D721Med (cell line): ENCODE measurements around the gene ANO4.

ENCODE experiments used
- DNase-seq: peaks from one replicate; pipeline ENCODE4 v3.0.0; 2011; ENCODE audit warnings: low spot score; ENCODE audit not compliant: insufficient read length
- FAIRE-seq: peaks from 2 replicates; lab custom pipeline; 2011; peaks lifted over from hg19 to GRCh38; lab: Jason Lieb, UNC
- CTCF ChIP-seq: IDR thresholded peaks from 2 replicates; pipeline ENCODE4 v1.5.1; 2012; ENCODE audit warnings: mild to moderate bottlenecking, control low read depth; ENCODE audit not compliant: insufficient read depth; ENCODE audit errors: missing control alignments

Gene ANO4

GRCh38 chr12:100967189-100967588 is 172.6 kb downstream of the ANO4 start:
- no peak for DNase-seq
- TF ChIP-seq CTCF, result no peak
- no peak for FAIRE-seq

DNA sequence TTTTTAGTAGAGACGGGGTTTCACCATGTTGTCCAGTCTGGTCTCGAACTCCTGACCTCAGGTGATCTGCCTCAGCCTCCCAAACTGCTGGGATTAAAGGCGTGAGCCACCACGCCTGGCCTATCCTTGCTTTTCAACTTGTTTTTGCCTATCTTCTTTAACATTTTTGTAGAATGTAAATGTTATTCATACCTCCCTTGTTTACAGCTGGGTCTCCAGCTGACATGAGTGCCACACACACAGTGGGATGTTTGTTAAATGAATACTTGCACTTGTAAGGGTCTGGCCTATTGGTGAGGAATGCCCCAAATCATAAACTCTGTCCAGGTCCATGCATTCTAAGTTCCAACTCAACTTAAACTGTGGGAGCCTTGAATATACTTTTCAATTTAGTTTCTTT is 176.3 kb downstream of the ANO4 start:
- no peak for TF ChIP-seq CTCF
- DNase-seq, result no peak
- FAIRE-seq, result no peak

DNA sequence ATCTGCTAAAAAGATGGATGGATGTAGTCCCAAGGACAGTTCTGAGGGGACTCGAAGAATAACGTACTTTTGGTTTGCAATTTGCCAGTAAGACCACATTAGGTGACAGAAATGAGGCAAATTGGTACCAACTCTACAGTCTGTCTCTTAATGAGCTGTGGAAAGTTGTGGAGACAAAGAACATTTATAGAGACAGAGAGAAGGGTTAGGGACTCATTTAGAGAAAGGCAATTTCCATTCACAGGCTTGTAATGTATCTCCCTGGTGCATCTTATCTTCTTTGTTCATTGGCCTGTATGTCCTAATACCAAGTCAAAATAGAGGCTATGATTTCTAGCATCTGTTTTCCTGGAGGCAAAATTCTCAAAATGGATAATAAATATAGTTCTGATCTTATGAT is 177.5 kb downstream of the ANO4 start:
- no peak for FAIRE-seq
- no peak for TF ChIP-seq CTCF

GRCh38 chr12:100974341-100974740 is 179.8 kb downstream of the ANO4 start:
- FAIRE-seq (no peak), DNase-seq (no peak)
- TF ChIP-seq CTCF, result no peak

More for the DNA sequence above, 177.5 kb downstream of the ANO4 start:
- no peak for DNase-seq

GRCh38 chr12:100974747-100975146 is 180.2 kb downstream of the ANO4 start:
- DNase-seq (no peak), FAIRE-seq (no peak)
- TF ChIP-seq CTCF, result no peak

- no peak for TF ChIP-seq CTCF
- FAIRE-seq, result no peak
Measured at GRCh38 chr12:100976735-100977134, 182.2 kb downstream of the ANO4 start.

GRCh38 chr12:100980856-100981255 is 186.3 kb downstream of the ANO4 start:
- FAIRE-seq, result no peak

More at GRCh38 chr12:100976735-100977134, 182.2 kb downstream of the ANO4 start:
- no peak for DNase-seq

More at GRCh38 chr12:100980856-100981255, 186.3 kb downstream of the ANO4 start:
- no peak for DNase-seq
- TF ChIP-seq CTCF, result no peak
